ENCODE results near the gene ZBTB4.

ZBTB4 gene

GRCh38 chr17:7479213-7480088, at the start of gene ZBTB4:
Gene ZBTB4 (minus strand): TSS chr17:7479631. CDS start chr17:7466801, 12,830 bp downstream.
- DNase-seq (ENCODE audit: low spot score), result peak; percentile 92

- DNase-seq (ENCODE audit: low spot score), result no peak
Observed at GRCh38 chr17:7528842-7529241, 49.4 kb upstream of the ZBTB4 start.

- no peak for DNase-seq (ENCODE audit: low spot score)
Observed at GRCh38 chr17:7523033-7523432, 43.6 kb upstream of the ZBTB4 start.

- no peak for DNase-seq (ENCODE audit: low spot score)
Observed at GRCh38 chr17:7515911-7516610, 36.6 kb upstream of the ZBTB4 start.

GRCh38 chr17:7513850-7514419, 34.5 kb upstream of the ZBTB4 start:
- DNase-seq (ENCODE audit: low spot score), result no peak

GRCh38 chr17:7512824-7513540, 33.6 kb upstream of the ZBTB4 start:
- no peak for DNase-seq (ENCODE audit: low spot score)

GRCh38 chr17:7512105-7512504, 32.7 kb upstream of the ZBTB4 start:
- no peak for DNase-seq (ENCODE audit: low spot score)

- no peak for DNase-seq (ENCODE audit: low spot score)
Observed at GRCh38 chr17:7511108-7511507, 31.7 kb upstream of the ZBTB4 start.

GRCh38 chr17:7509937-7510336, 30.5 kb upstream of the ZBTB4 start:
- DNase-seq (ENCODE audit: low spot score), result no peak

GRCh38 chr17:7508846-7509245, 29.4 kb upstream of the ZBTB4 start:
- DNase-seq (ENCODE audit: low spot score), result no peak

GRCh38 chr17:7508145-7508544, 28.7 kb upstream of the ZBTB4 start:
- DNase-seq (ENCODE audit: low spot score), result no peak

- DNase-seq (ENCODE audit: low spot score), result no peak
Observed at GRCh38 chr17:7503521-7503920, 24.1 kb upstream of the ZBTB4 start.

GRCh38 chr17:7502987-7503386, 23.6 kb upstream of the ZBTB4 start:
- DNase-seq (ENCODE audit: low spot score), result no peak

- DNase-seq (ENCODE audit: low spot score), result no peak
Observed at GRCh38 chr17:7502171-7502847, 22.9 kb upstream of the ZBTB4 start.

GRCh38 chr17:7501729-7502128, 22.3 kb upstream of the ZBTB4 start:
- no peak for DNase-seq (ENCODE audit: low spot score)

- DNase-seq (ENCODE audit: low spot score), result no peak
Observed at GRCh38 chr17:7499161-7499560, 19.7 kb upstream of the ZBTB4 start.

GRCh38 chr17:7497636-7498035, 18.2 kb upstream of the ZBTB4 start:
- DNase-seq (ENCODE audit: low spot score), result no peak

- no peak for DNase-seq (ENCODE audit: low spot score)
Observed at GRCh38 chr17:7497228-7497627, 17.8 kb upstream of the ZBTB4 start.

- DNase-seq (ENCODE audit: low spot score), result no peak
Observed at GRCh38 chr17:7496470-7497183, 17.2 kb upstream of the ZBTB4 start.

- DNase-seq (ENCODE audit: low spot score), result no peak
Observed at GRCh38 chr17:7495906-7496434, 16.5 kb upstream of the ZBTB4 start.

- no peak for DNase-seq (ENCODE audit: low spot score)
Observed at GRCh38 chr17:7493941-7494340, 14.5 kb upstream of the ZBTB4 start.

All from GM03348 (cell line).